ENCODE measurements around the gene TNFSF8. TPM values are rescaled to one million over a fixed set of nuclear protein-coding genes. Genes with fewer than 3 reads are reported as not detected.

The TNFSF8 gene
- polyA plus RNA-seq, 1 experiment: not detected

- Histone ChIP-seq H3K4me3 (ENCODE audit: low read depth, low read length) (no peak overlapping the region), H3K36me3 (ENCODE audit: control insufficient read depth, insufficient read depth, low read length) (no peaks in the 10 kb centered on the region), H3K27me3 (ENCODE audit: control insufficient read depth, insufficient read depth, low read length) (no peaks in the 10 kb centered on the region)
- no peak for DNase-seq (ENCODE audit: low read depth)
- ChIA-PET CTCF (interaction anchor here (0.6 to 1.6 kb wide), 2 partner anchors 54 to 55 kb away, joined by 3 to 6 read pairs; no protein-coding TSS in a partner anchor), POLR2A (no interaction called here)
- TF ChIP-seq, protein P1, sequence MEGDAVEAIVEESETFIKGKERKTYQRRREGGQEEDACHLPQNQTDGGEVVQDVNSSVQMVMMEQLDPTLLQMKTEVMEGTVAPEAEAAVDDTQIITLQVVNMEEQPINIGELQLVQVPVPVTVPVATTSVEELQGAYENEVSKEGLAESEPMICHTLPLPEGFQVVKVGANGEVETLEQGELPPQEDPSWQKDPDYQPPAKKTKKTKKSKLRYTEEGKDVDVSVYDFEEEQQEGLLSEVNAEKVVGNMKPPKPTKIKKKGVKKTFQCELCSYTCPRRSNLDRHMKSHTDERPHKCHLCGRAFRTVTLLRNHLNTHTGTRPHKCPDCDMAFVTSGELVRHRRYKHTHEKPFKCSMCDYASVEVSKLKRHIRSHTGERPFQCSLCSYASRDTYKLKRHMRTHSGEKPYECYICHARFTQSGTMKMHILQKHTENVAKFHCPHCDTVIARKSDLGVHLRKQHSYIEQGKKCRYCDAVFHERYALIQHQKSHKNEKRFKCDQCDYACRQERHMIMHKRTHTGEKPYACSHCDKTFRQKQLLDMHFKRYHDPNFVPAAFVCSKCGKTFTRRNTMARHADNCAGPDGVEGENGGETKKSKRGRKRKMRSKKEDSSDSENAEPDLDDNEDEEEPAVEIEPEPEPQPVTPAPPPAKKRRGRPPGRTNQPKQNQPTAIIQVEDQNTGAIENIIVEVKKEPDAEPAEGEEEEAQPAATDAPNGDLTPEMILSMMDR (IDR thresholded peaks at IDR 0.05; ENCODE audit: insufficient read depth, low read depth, low read length): no peak
These were observed 77.1 kb downstream of the TNFSF8 start for GRCh38 chr9:114853071-114853855.

DNA sequence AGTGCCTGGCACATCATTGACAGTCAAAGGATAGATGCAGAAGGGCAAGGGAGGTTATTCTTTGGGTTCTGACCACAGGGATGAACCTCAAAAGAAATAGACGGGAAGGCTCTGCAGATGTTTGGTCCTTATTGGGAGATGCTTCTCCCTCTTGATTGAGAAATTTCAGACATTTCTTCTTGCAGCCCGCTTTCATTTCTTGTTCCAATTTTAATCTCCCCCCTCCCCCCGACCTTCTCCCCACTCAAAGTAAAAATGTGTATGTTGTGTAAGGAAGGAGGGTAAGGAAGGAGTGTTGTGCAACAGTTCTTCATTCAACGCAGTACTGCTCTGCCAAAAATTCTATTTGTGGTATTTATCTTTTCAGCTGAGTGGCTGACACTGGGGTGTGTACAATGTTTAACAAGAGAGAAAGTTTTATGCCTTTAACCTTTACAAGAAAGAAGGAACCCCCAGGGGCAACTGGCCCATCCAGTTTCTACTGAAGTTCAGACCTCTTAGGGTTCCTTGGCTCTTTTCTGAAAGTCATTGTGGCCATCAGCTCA is 78.3 kb downstream of the TNFSF8 start:
- DNase-seq (ENCODE audit: low read depth): no peak
- ChIA-PET POLR2A (no interaction called here), CTCF (interaction anchor here (0.6 to 1.6 kb wide), 2 partner anchors 55 to 57 kb away, joined by 3 to 6 read pairs; no protein-coding TSS in a partner anchor)
- TF ChIP-seq, protein P1 (IDR thresholded peaks at IDR 0.05; ENCODE audit: insufficient read depth, low read depth, low read length): no peak
- Histone ChIP-seq H3K4me3 (ENCODE audit: low read depth, low read length) (no peak overlapping the region), H3K27me3 (ENCODE audit: control insufficient read depth, insufficient read depth, low read length) (no peaks in the 10 kb centered on the region), H3K36me3 (ENCODE audit: control insufficient read depth, insufficient read depth, low read length) (no peaks in the 10 kb centered on the region)

GRCh38 chr9:114851306-114851705 is 79.1 kb downstream of the TNFSF8 start:
- POLR2A ChIA-PET: interaction anchor here (0.5 kb wide), 1 partner anchor 264 kb away, joined by 3 read pairs; the partner anchor contains the start of gene ATP6V1G1
- H3K27me3 ChIP-seq (ENCODE audit: control insufficient read depth, insufficient read depth, low read length): no peaks in the 10 kb centered on the region
- H3K4me3 ChIP-seq (ENCODE audit: low read depth, low read length): no peak overlapping the region
- no peak for DNase-seq (ENCODE audit: low read depth)
- H3K36me3 ChIP-seq (ENCODE audit: control insufficient read depth, insufficient read depth, low read length): no peaks in the 10 kb centered on the region
- TF ChIP-seq, protein P1 (IDR thresholded peaks at IDR 0.05; ENCODE audit: insufficient read depth, low read depth, low read length): no peak
- CTCF ChIA-PET: no interaction called here

Other genes with a start within 250 kb of the TNFSF8 start
- not detected in 2 replicates for gene TEX48, start 248.4 kb downstream of the TNFSF8 start, polyA plus RNA-seq (2011; rRNA removed)
- 0.13 and 0.27 TPM in 2 replicates for gene TNFSF15, start 124.6 kb downstream of the TNFSF8 start, polyA plus RNA-seq (2011; rRNA removed)
- gene TNC, start 187.6 kb upstream of the TNFSF8 start, polyA plus RNA-seq (2011; rRNA removed): 233 and 648 TPM in 2 replicates

All from BJ (cell line).